ENCODE data around the gene HINT3.

DNA sequence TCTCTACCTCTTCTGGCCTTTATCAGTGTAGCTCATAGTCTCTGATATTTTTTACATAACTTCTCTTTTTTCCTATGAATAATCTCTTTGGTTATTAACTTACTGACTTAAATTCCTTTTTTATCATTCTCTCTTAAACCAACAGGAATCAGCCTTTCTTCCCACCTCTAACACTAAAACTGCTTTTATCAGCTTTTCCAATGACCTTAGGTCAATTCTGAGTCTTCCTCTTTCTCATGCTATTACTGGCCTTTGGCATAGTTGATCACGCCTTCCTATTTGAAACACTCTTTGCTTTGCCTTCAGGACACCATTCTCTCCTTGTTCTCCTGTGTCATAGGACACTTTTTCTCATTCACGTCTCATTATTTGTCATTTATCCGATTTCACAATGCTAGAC is 8.1 kb upstream of the HINT3 start:
- no peak for TF ChIP-seq POLR2AphosphoS5 (IDR thresholded peaks at IDR 0.05)
- TF ChIP-seq, protein P1, sequence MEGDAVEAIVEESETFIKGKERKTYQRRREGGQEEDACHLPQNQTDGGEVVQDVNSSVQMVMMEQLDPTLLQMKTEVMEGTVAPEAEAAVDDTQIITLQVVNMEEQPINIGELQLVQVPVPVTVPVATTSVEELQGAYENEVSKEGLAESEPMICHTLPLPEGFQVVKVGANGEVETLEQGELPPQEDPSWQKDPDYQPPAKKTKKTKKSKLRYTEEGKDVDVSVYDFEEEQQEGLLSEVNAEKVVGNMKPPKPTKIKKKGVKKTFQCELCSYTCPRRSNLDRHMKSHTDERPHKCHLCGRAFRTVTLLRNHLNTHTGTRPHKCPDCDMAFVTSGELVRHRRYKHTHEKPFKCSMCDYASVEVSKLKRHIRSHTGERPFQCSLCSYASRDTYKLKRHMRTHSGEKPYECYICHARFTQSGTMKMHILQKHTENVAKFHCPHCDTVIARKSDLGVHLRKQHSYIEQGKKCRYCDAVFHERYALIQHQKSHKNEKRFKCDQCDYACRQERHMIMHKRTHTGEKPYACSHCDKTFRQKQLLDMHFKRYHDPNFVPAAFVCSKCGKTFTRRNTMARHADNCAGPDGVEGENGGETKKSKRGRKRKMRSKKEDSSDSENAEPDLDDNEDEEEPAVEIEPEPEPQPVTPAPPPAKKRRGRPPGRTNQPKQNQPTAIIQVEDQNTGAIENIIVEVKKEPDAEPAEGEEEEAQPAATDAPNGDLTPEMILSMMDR (IDR thresholded peaks at IDR 0.05), result no peak
- TF ChIP-seq POLR2A (IDR thresholded peaks at IDR 0.05), result no peak
